Epithelial cell of prostate (primary cell): ENCODE results near the gene TPRG1L.

Experiments
- DNase-seq: peaks from one replicate; pipeline ENCODE4 v3.0.0-alpha.2; 2011; ENCODE audit warnings: low read depth, low spot score
- H3K27ac ChIP-seq: fragments of 450-650 bp; 2 replicates; pipeline ENCODE4 v1.5.1; 2017; ENCODE audit warnings: mild to moderate bottlenecking

The TPRG1L gene

GRCh38 chr1:3593334-3593733 is 31.5 kb upstream of the TPRG1L start:
- H3K27ac ChIP-seq: no peak overlapping the region
- DNase-seq: no peak

DNA sequence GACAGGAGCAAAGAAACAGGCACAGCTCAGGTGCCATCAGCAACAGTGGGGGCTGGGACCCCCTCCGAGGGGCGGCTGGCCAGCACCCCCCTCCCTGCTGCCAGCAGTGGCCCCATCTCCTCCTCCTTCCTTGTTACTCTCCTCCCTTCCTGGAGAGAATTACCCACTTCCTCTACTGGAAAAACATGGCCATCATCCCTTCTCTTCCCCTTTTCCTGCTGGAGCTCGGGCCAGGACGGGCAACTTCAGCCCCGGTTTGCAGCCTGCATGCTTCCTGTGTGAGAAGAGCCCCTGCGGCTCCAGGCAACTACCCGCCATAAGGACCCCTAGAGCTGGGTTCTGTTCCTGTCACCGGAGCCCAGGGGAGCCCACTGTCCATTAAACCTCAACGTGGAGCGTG is 31.1 kb upstream of the TPRG1L start:
- no peak overlapping the region for H3K27ac ChIP-seq
- no peak for DNase-seq

- no peak overlapping the region for H3K27ac ChIP-seq
- no peak for DNase-seq
These were observed 30.0 kb upstream of the TPRG1L start for GRCh38 chr1:3594706-3595377.

DNA sequence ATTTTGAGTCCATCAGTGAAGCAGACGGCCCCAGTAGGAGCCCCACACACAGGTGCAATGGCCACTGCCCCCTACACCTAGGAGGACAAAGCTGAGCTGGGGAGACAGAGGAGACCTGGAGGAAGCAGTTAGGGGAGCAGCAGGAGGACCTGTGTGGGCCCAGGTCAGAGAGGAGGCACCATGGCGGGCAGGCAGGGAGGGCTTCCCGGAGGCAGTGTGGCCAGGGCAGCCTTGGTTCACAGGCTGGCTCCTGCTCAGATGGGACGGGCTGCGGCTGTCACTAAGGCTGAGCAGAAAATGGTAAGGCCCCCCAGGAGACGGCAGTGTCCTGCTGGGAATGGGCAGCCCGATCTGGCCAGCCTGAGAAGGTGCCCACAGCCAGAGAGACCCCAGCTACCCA is 28.9 kb upstream of the TPRG1L start:
- no peak for DNase-seq

DNA sequence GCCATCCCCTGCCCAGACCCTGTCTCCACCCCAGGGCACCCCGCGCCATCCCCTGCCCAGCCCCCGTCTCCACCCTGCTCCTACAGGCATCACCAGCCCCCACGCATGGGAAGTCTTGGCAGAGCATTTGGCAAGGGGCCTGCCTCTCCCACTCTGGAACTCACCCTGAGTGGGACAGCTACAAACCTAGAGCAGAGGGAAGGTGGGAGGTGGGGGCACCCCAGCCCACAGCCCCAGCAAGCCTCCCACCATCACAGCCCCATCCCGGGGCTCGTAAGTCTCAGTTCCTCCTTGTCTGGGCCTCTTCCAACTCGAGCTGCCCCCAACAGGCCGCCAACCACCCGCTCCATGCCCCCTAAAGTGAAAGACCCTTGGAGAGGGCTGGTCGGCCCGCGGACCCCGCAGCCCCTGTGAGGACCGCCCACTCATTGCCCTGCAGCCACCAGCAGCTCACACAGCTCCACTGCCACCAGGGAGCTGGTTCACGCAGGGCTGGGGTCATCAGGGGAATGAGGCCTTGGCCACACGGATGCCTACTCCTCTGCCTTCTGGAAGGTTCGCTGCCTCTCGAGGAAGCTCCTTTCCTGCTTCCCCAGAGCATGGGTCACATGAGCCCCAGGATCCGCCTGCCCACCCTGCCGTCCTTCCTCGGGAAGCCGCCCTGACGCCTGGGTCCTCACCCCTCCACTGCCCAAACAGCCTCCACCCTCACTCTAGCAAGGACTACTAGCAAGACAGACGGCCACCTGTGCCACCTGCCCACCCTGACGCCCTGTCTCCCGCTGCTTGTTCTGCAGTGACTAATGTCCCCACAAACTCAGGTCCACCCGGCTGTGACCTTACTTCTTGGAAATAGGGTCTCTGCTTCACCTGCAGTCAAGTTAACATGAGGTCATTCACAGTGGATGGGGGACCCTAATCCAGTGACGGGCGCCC is 27.9 kb upstream of the TPRG1L start:
- DNase-seq: no peak

More for the DNA sequence above, 28.9 kb upstream of the TPRG1L start:
- no peak overlapping the region for H3K27ac ChIP-seq

GRCh38 chr1:3597599-3597964 is 27.2 kb upstream of the TPRG1L start:
- DNase-seq: no peak
- no peak overlapping the region for H3K27ac ChIP-seq

More for the DNA sequence above, 27.9 kb upstream of the TPRG1L start:
- H3K27ac ChIP-seq: no peak overlapping the region

- DNase-seq: no peak
- no peak overlapping the region for H3K27ac ChIP-seq
These were observed 26.7 kb upstream of the TPRG1L start for GRCh38 chr1:3598051-3598491.

DNA sequence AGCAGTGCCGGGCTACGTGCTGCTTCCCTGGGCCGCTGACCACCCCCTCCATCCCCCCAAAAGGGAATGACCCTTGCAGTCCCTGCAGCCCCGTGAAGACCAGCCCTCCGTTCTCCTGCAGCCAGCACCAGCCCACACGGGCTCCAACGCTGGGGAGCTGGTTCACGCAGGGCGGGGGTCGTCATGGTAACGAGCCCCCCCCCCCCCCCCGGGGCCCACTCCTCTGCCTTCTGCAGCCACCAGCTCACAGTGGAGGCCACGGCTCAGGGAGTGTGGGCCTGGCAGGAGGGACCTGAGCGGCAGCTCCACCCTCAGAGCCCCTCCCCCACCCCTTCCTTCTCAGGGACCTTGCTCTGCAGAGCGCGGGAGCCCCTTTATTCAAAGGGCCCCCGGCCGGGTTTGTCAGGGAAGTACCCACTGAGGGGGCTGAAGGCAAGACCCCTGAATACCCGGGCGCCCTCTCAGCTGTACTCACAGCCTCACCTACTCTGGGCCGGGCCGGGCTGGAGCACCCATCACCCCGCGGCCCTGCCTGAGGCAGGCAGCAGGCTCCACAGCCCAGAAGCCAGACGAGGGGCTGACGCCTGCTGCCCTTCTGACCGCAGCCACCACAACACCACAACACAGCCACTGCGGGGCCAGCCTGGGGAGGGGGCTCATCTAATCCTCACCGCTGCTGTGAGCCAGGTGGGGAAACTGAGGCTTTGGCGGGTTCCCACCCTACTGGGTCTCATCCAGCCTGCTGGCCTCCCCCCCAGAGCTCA is 26.1 kb upstream of the TPRG1L start:
- no peak for DNase-seq
- H3K27ac ChIP-seq: no peak overlapping the region

DNA sequence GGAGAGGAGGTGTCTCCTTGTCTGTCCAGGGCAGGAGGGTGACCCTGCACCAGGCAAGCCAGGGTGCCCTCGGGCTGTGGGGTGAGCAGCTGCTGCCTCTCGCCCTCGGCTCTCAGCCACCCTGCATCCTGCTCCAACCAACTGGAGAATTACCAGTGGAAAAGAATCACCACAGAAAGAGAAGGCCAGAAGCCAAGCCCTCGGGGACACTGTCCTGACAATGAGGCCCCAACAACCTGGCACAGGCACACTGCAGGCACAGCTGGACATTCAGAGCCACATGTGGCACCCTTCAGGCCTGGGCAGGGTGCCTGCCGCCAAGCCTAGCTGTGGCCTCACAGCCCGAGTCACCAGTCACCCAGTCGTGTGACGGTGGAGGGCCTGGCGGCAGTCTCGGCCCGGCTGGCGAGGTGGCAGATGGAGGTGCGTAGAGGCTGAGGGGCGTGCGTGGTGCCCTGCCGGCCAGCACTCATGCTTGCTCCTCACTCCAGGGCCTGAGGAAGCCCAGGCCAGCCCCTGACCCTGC is 25.5 kb upstream of the TPRG1L start:
- no peak for DNase-seq
- H3K27ac ChIP-seq: no peak overlapping the region

DNA sequence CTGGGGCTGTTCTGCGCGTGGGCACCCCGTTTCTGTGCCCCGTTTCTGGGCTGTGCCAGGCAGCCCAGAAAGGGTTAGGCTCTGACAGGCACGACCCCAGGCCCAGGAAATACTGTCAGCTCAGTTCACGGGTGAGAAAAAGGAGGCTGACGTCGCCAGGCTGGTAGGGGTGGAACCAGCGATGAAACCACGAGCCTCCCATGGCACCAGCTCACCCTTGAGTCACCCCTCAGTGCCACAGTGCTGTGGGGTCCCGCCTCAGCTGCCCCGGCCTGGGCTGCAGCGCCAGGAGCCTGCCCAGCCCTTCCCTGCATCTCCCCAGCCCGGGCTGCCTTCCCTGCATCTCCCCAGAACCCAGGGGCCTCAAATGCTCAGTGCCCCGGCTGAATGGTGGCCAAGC is 25.0 kb upstream of the TPRG1L start:
- DNase-seq: no peak
- no peak overlapping the region for H3K27ac ChIP-seq

DNA sequence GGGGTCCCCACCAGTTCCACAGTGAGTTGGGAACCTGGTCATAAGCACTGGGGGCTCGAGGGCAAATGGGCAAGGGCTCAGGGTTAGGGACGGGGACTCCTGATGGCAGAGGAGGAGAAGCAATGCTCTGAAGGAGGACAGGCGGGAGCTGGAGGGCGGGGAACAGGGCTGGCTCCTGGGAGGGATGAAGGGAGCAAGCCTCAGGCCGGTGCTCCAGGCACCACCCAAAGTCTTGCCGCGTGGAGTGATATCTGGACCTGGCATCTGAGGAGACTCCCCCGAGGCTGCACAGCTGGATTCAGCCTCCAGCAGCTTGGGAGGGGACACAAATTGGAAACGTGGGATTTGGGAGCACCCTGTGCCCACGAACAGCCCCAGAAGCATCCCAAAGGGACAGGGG is 24.5 kb upstream of the TPRG1L start:
- no peak overlapping the region for H3K27ac ChIP-seq
- no peak for DNase-seq

GRCh38 chr1:3601743-3602142 is 23.1 kb upstream of the TPRG1L start:
- DNase-seq: no peak
- no peak overlapping the region for H3K27ac ChIP-seq

DNA sequence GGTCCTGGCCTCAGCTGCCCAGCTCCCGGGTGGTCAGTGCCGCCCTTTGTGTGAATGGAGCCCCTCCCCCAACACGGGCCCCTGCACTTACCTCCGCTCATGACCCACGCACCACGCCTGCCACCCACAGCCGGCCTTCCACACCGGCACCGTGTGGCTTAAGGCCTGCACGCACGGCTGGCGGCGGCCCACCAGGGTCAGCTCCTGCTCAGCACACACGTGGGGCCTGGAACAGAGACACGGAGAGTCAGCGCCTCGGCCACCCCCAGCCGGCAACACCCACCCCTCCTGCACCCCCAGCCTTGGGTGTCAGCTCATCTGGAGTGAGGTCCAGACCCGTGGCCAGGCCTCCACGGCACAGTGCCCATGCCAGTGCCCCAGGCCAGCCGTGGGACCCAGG is 22.4 kb upstream of the TPRG1L start:
- H3K27ac ChIP-seq: no peak overlapping the region
- DNase-seq: no peak

DNA sequence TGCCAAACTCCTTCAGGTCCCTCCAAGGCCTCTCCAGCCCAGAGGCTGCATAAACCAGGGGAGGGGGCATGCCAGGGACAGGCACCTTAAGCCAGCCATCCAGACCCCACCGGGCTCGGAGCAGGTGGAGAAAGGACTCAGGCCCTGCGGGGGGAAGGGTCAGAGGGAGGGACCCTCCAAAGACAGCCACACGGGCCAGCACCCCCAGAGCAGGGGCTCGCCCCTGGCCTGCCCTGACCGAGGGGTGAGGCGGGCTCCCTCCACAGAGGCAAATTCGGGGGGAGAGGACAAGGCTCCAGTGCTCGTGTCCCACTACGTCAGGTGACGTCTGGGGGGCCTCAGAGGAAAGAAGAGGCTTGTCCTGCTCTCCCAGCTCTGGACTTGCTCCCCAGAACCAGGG is 21.7 kb upstream of the TPRG1L start:
- H3K27ac ChIP-seq: no peak overlapping the region
- no peak for DNase-seq

- H3K27ac ChIP-seq: peak overlapping the region; percentile 9
- DNase-seq: no peak
These were observed 21.0 kb upstream of the TPRG1L start for GRCh38 chr1:3603571-3604467.

GRCh38 chr1:3604468-3604974 is 20.3 kb upstream of the TPRG1L start:
- DNase-seq: no peak
- peak overlapping the region; percentile 9 for H3K27ac ChIP-seq

- DNase-seq: no peak
- H3K27ac ChIP-seq: peak overlapping the region; percentile 9
These were observed 19.6 kb upstream of the TPRG1L start for GRCh38 chr1:3604997-3605823.
